Activated T-helper 9 cell treated with anti-CD3 and anti-CD28 coated beads, Interleukin-2, amount 50 U/mL, for 16 hours (primary cell): ENCODE measurements around the gene LINC00632.

ENCODE experiments used
- DNase-seq: peaks from one replicate; pipeline ENCODE4 v3.0.0-alpha.2; 2020; ENCODE audit warnings: low read depth

Gene LINC00632

DNA sequence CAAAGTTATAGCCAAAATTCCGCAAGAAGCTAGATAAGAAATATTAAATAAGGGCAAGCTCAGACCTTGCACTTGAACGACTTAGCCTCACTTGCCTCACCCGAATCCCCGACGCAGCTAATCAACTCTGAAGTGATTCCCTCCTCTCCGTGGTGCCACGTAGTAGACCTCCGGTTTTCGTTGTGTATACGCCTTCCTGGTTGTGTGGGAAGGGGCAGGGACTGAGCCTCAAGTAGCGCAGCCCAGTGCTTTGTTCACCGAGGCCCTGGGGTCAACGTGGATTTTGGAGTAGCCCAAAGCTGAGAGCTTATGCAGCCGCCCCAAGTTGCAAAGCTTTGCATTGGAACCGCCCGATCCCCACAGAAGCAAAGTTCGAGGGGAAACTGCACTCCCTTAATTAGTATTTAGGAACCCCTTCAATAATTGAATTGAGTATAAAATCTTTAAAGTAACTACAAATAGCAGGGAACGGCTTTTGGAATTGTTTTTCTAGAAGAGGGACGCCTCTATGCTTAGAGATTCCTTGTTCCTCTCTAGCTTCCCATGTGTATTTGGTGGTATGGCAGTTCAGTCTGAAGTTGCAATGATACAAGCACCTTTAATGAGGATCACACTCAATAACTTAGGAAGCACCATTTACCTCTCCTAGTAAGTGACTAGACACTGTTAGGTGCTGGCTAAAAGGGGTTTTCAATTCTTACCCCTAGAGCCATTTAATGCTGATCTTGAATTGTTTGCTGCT lies 55.7 kb downstream of the LINC00632 start:
- no peak for DNase-seq

DNA sequence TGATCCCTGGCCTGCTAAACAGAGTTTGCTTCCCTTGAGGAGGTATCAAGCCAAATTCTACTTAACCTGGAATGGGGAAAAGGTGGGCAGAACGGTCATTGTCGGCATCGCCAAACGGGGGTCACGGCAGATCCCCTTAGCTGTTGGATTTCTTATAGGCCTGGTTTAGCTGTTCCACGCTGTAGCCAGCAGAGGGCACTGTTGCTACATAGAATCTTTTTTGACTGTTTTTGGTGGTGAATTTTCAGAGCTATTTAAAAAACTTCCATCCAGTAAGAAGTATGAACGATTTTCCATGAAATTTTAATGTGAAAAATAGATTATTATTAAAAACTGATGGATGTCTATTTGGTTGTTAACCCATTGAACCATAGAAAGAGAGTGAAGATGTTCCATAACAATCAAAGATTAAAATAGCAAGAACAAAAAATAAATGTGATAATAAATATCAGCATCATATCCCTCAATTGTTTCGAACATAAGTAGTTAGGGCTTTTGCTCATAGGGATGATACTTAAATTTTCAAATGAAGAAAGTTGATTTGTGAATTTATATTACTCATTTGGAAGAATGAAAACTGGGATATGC lies 56.6 kb downstream of the LINC00632 start:
- no peak for DNase-seq

DNA sequence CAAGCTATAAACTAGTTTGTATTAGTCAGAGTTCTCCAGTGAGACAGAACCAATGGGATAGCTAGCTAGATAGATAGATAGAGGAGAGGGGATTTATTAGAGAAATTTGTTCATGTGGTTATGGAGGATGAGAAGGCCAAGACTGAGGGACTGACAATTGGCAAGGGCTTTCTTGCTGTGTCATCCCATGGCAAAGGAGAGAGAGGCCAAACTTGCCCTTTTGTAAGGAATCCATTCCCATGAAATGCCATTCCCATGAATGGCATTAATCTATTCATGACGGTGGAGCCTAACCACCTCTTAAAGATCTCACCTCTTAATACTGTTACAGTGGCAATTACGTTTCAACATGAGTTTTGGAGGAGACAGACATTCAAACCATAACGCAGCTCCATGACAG lies 58.1 kb downstream of the LINC00632 start:
- DNase-seq: no peak

DNA sequence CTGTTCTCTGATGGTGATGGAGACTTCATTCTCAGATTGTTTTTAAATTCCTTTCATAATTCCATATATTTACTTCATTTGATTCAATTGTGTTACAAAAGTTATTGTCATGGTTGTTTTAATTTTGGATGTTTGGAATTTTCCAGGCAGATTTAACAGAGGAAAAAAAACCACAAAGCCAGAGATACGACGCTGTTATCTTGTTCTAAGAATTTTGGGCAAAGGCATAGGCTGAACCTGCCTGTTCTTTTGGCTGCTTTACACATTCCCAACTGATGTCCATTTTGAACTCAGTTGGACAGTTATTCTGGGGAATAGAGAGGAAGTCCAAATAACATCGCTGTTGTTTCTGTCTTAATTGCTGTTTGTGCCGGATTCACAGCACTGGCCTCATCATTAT lies 65.7 kb downstream of the LINC00632 start:
- DNase-seq: no peak

DNA sequence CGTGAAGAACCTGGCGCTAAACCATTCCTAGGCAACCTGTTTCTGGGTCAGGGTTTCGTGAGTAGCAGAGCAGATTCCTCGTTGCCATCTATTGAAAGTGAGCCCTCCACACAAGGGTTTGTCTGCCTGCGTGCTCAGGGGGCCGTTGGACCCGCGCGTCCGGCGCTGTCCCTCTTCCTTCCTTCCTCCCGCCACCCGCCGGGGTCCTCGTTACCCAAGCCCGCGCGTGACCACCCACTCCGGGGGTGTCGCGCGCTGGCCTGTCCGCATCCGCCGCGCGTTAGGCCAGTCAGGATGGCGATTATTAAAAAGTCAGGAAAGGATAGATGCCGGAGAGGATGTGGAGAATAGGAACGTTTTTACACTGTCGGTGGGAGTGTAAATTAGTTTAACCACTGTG lies 66.8 kb downstream of the LINC00632 start:
- DNase-seq: no peak

DNA sequence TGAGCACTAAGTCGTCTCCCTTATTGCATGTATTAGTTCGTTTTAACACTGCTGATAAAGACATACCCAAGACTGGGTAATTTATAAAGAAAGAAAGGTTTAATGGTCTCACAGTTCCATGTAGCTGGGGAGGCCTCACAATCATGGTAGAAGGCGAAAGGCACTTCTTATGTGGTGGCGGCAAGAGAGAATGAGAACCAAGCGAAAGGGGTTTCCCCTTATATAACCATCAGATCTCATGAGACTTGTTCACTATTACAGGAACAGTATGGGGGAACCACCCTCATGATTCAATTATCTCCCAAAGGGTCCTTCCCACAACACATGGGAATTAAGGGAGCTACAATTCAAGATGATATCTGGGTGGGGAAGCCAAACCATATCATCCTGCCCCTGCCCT lies 85.1 kb downstream of the LINC00632 start:
- no peak for DNase-seq

DNA sequence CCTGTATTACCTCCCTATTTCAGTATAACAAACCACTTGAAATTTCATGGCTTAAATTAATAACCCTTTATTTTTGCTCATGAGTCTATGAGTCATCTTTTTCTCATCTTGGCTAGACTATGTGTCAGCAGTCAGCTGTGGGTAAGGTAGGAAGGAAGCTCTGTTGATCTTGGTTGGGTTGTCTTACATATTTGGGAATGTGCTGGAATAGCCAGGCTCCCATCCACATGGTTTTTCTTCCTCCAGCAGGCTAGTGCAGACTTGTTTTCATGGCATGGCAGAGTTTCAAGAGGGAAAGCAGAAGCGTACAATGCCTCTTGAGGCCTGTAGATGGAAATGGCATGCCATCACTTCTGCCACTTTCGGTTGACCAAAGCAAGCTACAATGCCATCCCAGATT lies 89.7 kb downstream of the LINC00632 start:
- DNase-seq: no peak

DNA sequence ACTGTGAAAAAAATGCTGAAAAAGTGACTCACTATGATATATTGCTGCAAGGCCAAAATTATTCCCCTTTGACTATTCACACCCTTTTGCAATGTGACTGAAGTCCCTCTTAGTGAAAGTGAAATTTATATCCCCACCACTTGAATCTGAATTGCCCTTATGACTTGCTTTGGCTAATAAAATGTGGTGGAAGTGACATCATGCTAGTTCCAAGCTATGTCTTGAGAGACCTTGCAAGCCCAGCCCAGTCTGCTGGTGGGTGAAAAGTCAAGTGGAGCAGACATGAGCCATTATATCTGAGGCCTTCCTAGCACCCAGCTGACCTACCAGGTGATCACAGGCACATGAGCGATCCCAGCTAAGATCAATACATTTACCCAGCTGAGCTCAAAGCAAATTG lies 94.7 kb downstream of the LINC00632 start:
- DNase-seq: no peak

DNA sequence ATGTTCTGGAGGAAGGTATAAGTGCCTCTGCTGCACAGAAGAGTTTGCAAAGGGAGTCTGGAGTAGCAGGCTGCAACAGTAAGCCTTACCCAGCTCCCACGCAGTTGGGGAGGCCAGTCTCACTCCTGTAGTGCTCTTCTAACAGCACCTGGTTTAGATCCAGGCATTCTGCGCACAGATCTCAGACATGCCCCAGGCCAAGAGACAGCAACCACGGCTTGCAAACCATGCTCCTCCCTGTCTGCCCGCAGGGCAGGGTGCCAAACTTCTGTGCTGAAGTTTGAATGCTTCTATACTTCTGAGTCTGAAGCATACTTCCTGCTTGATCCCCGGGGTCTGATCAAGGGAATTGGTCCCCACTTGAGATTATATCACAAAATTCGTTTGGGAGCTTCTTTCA lies 106.3 kb downstream of the LINC00632 start:
- no peak for DNase-seq

DNA sequence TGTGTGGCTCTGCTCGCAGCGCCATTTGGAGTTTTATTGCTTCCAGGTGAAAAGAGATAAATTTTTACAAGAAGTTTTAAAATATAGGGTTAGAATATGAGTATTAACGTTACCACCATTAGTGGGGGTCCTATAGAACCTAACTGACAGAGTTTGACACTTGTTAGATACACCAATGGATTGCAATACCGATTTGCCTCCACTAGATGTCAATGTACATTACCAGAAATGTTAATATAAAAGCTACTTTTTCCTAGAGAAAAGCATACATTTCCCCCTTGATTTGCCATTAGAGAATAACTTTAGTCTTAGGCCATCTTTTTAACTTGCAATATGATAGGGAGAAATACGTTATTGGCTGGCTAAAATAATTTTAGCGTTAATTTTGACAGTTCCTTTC lies 108.4 kb downstream of the LINC00632 start:
- DNase-seq: no peak

DNA sequence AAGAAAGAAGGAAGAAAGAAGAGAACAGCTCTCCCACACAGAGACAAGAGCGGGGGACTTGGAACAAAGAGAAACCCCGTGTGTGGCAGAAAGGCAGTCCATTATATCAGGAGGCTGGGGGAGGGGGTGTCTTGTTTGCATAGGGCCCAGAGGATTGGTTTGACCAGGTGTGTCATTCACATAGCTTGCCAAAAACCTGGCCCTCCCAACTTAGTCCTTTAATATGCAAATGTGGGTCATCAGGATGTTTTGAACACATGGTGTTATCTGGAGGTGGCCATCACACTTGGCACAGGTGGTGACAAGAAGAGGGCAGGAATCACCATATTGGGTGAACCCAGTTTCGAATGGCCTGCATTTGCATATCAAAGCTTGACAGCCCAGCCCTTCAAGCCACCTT lies 111.7 kb downstream of the LINC00632 start:
- DNase-seq: no peak

DNA sequence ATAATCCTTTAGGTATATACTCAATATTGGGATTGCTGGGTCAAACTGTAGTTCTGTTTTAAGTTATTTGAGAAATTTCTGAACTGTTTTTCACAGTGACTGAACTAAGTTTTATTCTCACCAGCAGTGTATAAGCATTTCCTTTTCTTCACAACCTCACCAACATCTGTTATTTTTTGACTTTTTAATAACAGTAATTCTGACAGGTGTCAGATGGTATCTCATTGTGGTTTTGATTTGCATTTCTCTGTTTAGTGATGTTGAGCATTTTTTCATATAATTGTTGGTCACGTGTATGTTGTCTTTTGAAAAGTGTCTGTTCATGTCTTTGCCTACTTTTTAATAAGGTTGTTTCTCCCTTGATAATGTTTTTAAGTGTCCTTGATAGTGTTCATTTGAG lies 112.6 kb downstream of the LINC00632 start:
- no peak for DNase-seq

DNA sequence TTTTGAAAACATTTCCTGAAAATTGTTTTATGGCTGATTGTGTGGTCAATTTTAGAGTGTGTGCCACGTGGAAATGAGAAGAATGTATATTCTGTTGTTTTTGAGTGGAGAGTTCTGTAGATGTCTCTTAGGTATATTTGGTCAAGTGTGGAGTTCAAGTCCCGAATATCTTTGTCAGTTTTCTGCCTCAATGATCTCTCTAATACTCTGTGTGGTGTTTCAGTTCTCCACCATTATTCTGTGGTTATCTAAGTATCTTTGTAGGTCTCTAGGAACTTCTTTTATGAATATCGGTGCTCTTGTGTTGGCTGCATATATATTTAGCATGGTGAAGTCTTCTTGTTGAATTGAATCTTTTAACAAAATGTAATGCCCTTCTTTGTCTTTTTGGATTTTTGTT lies 113.3 kb downstream of the LINC00632 start:
- no peak for DNase-seq

DNA sequence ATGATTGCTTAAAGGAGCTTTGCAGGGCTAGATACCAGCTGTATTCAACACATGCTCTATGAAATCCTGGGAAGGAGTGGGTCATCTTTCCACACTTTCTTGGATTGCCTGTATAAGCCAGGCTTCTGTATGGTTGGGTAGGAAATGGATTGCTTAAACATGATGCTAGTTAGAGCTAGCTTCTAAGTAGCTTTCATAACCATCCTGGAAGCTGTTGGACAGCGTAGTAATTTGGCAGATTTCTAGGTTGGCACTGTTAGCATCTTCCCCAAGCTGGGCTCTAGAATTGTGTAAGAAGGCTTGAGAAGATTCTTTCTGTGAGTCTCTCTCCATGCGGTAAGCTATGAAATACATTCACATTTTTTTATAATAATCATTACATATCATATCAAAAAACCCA lies 127.3 kb downstream of the LINC00632 start:
- DNase-seq: no peak
